ENCODE measurements around the gene FBXO31.

GRCh38 chr16:87343753-87344050 is 39.9 kb downstream of the FBXO31 start:
- no peak for TF ChIP-seq POLR2A (IDR thresholded peaks at IDR 0.05)
- no peak for TF ChIP-seq CTCF (IDR thresholded peaks at IDR 0.05)

Data from adrenal gland (tissue), 5 donors.